Measurements from ENCODE around the gene ATOH8.
A peak's percentile ranks its signal among the peaks of the same experiment; 100 is the strongest.

The ATOH8 gene

DNA sequence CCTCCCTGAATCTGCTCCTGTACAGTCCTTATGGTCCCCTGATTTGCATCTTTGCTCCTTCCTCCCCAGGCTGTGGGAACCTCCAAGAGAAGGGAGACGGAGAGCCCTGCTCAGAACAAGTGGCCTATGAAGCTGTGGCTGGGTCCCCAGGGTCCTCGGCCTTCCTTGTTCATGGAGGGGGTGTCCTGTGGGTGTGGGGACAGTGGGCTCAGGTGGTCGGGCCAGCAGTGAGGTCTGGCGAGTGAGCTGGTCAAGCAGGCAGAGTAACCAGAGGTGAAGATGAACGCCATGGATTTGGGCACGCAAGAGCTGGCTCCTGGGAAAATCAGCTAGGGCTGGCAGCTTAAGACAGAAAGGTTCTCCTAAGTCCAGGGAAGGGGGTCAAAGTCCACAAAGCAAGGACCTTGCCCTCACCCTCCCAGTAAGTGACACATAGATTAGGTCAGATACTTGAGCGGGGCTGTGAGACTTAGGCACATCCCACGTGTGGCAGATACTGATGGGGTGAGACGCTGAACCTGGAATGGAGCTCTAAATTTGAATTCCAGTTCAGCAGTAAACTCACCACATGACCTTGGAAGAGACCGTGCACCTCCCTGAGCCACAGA lies 34.8 kb upstream of the ATOH8 start:
- no peak for DNase-seq (ENCODE audit: low spot score)

DNA sequence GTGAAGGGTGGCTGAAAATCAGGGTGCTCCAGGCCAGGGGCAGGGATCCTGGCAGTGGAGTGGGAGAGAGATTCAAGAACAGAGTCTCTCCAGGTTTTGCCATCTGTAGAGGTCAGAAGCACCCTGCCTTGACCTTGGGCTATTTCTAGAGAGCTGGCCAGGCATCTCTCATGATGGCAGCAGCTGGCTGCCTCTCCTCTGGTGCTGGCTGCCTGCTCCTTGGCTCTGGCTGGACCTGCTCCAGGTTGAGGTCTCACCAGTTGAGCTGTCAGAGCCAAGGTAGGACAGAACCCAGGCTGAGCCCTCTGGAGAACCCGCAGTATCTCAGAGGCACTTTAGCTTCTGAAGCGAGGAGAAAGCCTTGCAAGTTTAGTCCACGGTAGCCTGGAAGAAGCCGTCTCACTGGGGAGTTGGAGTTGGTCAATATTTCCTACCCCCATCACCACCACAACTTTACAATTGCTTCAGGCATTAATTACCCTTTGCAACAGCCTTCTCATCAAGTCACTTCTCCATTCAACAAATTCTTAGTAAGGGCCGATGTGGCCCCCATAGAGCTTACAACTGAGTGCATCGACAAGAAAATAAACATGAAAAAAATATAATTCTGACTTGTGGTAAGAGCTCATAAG lies 34.1 kb upstream of the ATOH8 start:
- DNase-seq (ENCODE audit: low spot score), result no peak
- FAIRE-seq, result no peak

More for the DNA sequence above, 34.8 kb upstream of the ATOH8 start:
- FAIRE-seq, result no peak

DNA sequence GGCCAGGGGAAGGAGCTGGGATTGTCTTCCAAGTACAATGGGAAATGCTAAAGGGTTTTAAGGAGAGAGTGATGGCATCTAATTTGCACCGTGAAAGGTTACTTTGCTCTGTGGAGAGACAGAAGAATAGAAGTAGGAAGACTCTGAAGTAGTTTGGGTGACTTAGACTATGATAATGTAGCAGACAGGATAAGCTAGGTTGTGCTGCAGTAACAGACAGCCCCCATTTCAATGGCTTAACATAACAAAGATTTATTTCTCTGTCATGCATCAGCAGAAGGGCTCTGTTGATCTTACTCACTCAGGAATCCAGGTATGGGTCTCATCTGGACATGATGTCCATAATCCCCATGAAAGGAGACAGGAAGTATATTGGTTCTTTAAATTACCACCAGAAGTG lies 33.3 kb upstream of the ATOH8 start:
- DNase-seq (ENCODE audit: low spot score), result no peak
- FAIRE-seq, result no peak

DNA sequence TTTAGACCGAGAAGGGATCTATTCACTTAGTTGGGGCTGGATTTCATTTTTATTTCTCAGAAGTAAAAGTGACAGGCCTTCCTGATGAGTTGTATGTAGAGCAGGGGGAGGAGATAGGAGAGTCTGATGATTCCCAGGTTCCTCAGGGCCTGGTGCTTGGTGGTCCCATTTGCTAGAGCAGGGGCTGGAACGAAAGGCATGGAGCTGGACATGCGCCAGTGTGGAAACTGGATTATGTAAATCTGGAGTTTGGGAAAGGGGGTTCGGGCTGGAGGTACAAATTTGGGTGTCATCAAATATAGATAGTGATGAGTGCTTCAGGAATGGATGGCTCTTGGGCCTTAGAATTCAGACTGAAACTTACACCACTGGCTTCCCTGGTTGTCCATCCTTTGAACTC lies 32.1 kb upstream of the ATOH8 start:
- no peak for DNase-seq (ENCODE audit: low spot score)
- no peak for FAIRE-seq

DNA sequence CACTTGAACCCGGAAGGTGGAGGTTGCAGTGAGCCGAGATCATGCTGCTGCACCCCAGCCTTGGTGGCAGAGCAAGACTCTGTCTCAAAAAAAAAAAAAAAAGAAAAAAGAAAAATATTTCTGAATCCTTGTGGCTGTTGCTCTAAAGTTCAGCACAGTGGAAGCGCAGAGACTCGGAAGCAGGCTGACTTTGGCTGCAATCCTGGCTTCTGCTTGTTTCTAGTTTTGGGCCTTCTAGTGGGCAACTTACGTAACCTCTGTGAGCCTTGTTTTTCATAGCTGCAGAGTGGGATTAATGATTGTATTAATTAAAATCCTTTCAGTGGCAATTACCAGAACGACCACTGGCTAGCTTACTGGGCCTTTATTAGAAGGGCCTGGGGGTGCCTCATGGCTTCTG lies 31.3 kb upstream of the ATOH8 start:
- FAIRE-seq, result no peak
- no peak for DNase-seq (ENCODE audit: low spot score)

DNA sequence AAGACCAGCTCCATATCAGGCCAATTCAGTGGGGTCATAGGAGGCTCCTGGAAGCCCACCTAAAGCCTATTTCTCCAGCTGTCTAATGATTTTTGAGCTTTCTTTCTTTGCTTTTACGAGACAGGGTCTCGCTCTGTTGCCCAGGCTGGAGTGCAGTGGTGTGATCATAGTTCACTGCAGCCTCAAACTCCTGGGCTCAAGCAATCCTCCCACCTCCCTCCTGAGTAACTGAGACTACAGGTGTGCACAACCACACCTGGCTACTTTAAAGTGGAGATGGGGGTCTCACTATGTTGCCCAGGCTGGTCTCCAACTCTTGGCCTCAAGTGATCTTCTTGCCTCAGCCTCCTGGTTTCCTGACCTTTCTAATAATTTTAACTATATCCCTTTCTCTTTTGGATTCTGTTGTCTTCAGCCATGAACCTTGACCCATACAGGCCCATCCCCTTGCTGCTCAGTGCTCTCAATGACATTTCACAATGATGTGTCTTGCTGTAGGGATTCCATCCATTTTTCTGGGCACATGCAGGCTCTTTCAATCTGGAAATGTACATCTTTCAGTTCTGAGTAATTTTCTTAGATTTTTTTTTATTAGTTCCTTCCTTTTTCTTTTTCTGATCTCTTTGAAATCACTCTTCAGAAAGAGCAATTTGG lies 30.0 kb upstream of the ATOH8 start:
- no peak for FAIRE-seq

DNA sequence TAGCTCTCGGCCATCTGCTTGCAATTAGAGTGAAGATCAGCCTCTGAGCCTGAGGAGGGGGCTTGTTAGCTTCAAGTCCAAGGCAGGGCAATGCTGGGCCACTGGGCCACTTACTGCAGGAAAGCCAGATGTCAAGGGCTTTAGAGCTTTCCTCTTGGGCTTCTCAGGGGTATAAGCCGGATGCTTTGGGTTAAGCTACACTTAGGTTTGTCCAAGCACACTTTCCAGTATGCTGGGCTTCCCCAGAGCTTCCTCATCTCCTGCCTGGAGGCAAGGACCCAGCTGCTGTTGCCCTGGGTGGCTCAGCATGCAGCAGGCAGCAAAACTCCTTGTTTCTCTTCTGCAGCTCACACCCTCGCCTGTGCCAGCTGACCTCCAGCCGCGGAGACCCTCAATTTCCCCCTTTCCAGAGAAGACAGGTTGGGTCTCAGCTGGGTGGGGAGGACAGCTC lies 29.0 kb upstream of the ATOH8 start:
- DNase-seq (ENCODE audit: low spot score) (no peak), FAIRE-seq (no peak)

More for the DNA sequence above, 30.0 kb upstream of the ATOH8 start:
- no peak for DNase-seq (ENCODE audit: low spot score)

DNA sequence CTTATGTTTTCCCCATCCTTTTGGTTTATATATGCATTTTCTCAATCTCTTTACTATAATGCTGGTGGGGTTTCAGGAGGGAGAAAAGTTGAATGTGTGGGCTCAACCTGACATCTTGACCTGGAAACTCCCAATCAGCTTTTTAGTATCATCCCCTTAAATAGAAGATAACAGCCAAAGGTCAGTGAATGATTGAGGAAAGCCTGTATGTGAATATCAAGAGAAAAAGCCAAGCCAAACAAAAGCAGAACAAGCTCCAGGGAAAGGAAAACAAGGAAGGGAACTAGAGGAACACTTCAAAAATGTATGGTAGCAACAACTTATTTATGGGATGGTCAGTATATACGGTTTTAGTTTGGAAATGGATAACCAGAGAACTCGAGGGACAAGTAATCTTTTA lies 28.3 kb upstream of the ATOH8 start:
- FAIRE-seq, result no peak

DNA sequence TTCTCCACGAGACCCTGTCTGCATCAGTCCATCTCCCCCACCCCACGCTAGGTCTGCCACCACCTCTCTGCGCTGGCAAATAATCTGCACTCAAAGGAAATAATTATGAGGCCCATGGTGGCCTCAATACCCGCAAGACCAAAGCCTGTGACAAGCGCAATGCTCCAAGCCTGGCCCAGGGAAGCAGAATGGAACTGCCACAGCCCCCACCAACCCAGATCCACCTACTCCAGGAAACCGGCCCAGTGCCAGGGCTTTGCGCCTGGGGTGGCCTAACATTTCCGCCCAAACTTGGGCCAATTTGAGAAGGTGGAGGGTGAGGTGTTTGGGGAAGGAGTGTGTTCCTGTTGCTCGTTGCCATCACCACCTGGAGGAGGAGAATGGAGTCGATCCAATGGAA lies 26.0 kb upstream of the ATOH8 start:
- no peak for DNase-seq (ENCODE audit: low spot score)
- no peak for FAIRE-seq

More for the DNA sequence above, 28.3 kb upstream of the ATOH8 start:
- DNase-seq (ENCODE audit: low spot score), result no peak

DNA sequence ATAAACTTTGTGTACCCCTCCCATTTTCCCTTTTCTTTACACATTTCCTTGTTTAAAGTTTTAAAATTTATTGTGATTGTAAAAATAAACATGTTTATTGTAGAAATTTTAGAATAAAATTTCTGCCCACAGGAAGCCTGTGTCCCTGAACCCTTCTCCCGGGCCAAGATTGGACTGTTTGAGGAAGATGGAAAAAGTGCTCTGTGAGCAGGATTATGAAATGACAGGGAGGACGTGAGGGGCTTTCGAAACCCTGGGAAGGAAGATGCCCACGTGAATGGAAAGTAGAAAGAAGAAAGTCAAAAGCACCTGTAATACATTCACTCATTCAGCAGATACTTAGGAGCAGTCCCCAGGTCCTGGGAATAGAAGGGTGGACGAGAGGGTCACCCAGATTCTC lies 25.4 kb upstream of the ATOH8 start:
- no peak for FAIRE-seq
- no peak for DNase-seq (ENCODE audit: low spot score)

DNA sequence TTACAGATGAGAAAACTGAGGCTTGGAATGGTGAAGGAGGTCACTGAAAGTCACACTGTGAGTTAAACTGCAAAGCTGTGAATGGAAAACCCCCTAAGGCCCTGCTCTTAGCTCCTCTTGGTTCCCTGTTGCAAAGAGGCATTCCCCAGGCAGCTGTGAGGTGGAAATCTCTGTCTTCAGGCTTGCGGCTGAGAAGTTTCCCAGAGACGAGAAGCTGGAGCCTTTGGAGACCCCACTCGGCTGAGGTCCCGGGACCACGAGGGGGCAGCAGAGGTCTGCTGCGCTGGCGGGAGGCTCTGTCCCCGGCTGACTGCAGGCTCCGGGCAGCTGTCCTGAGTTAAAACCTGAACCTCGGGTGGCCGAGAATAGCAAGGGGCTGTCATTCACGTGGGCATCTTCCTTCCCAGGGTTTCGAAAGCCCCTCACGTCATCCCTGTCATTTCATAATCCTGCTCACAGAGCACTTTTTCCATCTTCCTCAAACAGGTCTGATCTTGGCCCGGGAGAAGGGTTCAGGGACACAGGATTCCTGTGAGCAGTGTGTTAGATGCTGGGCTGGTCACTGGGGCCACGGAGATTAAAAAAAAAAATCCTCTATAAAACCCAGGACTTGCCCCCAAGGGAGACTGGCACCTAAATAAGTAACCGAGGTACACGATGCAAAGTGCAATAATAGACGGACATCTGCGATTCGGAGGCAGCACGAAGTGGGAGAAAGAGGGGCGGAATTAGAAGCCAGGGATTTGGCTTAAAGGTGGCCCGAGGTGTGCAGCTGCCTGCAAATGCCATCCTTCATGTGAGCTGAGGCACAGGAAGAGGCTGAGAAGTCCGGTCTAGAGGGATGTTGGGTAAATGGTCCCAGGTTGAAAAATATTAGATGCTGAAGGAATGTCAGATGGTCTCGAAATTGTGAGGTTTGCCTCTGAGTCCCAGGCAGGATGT lies 24.6 kb upstream of the ATOH8 start:
- DNase-seq (ENCODE audit: low spot score), result peak; percentile 72
- FAIRE-seq, result peak; percentile 27

DNA sequence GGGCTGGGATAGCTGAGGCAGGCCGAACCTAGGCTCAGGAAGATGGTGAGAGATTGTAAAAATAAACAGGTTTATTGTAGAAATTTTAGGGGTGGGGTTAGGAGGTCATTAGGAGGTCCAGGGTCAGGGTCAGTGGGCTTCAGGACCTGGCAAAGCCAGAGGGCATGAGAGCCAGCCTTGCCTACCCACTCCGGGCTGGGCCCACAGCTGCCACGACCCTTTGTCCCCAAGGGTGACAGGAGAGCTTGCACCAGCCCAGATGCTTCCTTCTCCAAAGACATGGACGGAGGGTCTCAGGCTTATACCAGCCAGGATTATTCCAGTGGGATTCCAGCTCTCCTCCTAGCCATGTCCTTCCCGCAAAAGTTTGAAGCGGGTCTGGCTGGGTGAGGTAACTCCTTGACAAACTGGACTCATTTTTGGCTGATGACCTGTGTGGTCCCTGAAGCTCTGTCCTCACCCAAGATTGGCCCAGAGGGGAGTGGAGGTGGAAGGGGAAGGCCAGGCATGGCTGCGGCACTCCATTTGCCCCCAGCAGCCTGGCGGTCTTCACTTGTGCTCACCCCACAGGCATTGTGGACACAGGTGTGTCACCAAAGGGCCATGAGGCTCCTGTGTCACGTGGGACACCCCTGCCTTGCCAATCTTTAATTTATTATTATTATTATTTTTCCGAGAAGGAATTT lies 23.8 kb upstream of the ATOH8 start:
- no peak for FAIRE-seq

DNA sequence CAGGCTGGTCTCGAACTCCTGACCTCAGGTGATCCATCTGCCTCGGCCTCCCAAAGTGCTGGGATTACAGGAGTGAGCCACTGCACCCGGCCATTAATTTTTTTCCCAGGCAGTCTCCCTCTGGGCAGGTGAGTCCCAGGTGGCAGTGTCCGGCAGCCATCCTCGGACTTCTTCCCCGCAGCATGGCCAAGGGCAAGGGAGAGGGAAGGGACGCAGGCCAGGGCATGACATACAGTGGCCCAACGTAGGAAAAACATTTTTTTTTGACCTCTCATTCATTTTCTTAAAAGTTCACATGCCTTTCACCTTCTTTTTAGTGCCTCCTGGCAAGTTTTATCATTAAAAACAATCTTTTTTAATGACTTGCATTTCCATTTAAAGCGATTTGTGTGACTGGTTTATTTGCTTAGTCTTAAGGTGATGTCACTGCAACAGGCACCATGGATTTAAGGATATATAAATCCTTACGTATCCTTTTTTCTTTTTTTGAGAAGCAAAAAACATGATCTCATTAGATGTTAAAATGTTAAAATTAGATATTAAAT lies 23.0 kb upstream of the ATOH8 start:
- DNase-seq (ENCODE audit: low spot score) (no peak), FAIRE-seq (no peak)

More for the DNA sequence above, 23.8 kb upstream of the ATOH8 start:
- no peak for DNase-seq (ENCODE audit: low spot score)

DNA sequence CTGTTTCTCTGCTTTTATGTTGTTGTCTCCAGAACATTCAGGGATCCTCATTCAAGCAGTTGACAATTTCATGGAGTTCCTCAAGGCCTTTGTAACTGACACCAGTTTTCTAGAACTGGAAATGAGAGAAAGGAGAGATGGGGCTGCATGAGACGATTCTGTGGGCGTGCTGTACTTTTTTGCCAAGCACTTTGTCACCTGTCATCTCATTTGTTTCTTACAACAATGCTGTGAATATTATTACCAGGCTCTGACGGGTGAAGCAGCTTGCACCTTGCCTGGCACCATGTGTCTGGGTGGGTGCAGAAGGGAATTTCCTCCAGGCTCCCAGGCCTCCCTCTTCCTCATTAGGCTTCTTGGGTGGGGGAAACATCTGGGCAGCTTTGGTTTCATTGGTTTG lies 22.2 kb upstream of the ATOH8 start:
- DNase-seq (ENCODE audit: low spot score) (no peak), FAIRE-seq (no peak)

DNA sequence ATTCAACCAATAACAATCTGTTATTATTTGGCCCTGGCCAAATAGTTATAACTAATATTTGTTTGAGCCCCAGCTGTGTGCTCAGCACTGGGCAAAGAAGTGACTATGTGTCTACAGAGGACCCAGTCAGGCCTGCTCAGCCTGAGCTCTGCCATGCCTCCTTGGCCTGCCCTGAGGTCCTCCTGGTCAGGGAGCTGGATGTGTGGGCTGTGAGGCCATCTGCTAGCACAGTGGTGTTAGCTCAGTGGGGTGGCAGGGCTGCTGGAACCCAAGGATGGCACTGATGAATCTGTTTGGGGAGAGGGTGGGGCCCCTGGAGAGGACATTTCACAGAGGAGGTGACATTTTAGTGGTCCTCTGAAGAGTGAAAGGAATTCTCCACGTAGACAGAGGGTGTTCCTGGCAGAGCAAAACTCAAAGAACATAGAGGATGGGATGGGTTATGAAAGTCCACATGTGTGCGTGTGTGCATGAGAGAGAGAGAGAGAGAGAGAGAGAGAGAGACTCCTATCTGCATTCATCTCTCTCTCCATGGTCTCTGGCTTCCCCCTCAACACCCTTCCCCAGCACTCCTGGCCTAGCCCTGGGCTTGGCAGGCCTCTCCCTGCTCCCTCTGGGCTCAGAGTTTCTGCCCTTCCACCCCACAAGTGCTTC lies 21.2 kb upstream of the ATOH8 start:
- no peak for FAIRE-seq
- no peak for DNase-seq (ENCODE audit: low spot score)

DNA sequence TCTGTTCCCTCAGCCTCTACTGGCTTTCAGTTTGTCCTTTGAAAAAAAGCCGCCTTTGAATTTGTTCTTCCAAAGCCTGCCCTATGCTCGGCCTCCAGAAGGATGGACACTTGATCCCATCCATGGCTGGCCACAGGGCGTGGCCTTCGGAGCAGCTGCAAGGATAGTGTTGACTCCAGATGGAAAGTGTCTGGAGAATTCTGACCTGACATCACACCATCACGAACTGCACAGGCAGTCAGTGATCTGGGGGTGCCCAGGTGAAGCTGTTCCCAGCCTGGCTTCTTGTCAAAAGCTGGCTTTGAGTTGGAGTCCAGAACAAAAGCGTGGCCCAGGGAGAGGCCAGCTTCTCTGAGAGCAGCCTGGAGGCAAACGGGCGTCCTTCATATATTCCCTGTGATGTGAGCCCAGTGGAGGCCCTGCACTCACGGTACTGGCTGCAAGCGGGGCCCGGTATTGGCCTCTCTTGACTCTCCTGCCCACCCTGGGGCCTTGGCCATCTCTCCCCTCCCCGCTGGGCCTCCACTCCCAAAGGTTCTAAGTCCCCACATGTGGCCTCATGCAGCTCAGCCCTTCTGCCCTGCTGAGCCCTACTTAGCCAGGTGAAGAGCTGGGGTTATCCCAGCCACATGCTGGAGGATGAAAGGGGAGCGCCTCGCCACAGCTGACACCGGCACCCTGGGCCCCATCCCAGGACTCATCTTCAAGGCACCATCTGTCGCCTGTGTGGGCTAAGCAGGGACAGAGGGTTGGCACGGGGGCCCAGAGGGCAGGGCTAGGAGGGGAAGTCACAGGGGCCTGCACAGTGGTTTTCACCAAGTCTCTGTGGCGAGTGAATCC lies 20.4 kb upstream of the ATOH8 start:
- FAIRE-seq (no peak), DNase-seq (ENCODE audit: low spot score) (no peak)

DNA sequence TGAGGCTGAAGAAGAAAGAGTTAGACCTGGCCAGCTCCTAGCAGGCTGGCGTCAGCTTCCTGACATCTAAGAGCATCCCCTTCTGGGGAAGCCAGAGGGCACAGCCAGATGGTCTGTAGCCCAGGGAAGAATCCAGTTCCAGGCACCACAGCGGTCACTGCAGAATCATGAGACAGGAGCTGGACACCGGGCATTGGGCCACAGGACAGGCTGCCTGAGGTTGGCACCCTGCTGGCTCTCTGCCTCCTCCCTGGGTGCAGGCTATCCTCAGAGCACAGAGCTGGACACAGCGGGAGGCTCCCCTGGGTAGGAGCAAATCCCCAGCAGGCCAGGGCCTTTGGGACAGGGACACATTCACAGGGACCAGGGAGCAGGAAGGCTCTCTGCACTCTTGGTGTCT lies 19.8 kb upstream of the ATOH8 start:
- FAIRE-seq, result no peak

DNA sequence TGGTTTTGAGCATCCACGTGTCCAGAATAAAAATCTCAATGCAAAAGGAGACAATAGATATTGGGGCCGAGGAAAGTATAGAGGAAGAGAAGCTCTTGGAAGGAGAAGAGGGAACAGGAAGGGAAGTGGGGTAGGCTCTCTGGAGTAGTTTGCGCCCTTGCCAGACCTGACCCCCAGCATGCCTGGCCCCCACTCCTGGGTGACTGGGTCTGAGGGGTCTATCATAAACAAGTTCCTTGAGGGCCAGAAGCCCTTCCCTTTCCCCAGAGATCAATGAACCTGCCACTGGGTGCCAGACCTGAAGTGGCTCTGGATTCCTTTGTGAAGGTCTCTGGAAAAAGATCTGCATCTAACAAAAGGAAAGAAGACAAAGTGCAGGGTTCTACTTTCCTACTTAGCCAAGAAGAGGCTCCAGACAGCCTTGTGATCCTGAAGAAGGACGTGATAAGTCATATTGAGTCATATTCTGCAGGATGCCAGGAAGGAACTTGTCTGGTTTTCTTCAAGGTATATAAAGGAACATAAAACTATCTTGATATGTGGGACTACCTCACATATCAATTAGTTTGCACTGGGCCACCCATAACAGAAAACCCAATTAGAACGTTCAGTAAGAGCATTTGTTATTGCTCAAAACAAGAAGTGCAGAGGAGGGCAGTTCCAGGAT lies 18.7 kb upstream of the ATOH8 start:
- peak; percentile 65 for FAIRE-seq

More for the DNA sequence above, 19.8 kb upstream of the ATOH8 start:
- no peak for DNase-seq (ENCODE audit: low spot score)

DNA sequence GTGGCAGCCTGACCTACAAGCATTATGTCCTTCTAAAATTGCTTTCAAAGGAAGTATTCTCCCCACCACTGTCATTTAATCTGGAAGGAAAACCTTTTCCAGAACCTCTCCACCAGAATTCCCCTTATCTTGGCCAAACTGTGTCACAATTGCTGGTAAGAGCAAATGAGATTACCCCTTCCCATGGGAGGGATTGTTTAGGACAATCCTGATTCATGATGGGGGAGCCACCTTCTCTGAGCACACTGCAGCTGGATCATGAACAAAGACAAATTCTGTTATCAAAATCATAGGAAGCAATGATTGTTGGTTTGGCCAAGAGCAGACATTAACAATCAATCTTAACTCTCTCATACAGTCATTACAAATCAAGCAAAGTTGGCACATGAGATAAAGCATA lies 18.1 kb upstream of the ATOH8 start:
- FAIRE-seq (no peak), DNase-seq (ENCODE audit: low spot score) (no peak)

More for the DNA sequence above, 18.7 kb upstream of the ATOH8 start:
- DNase-seq (ENCODE audit: low spot score), result peak; percentile 54
